HepG2 (cell line): ENCODE results near the gene ESR1. TPM values are rescaled to one million over a fixed set of nuclear protein-coding genes. Genes with fewer than 3 reads are reported as not detected.

Source experiments
- ATAC-seq: fragments of 200-7000 bp; cut with Tn5 transposase; 3 replicates; pipeline ENCODE4 v1.9.1; 2020; ENCODE audit warnings: mild to moderate bottlenecking, moderate library complexity
- BruUV-seq: library from RNA; stranded (reverse); fragments of 400-500 nt; replicated peaks from 2 replicates; lab custom pipeline; 2021; lab: Mats Ljungman, UMichigan
- CTCF ChIA-PET: fragments of 300-600 bp; formaldehyde crosslinking; extraction: SDS; loops from one replicate; lab custom pipeline; 2021; ENCODE audit warnings: low total read pairs, inconsistent platforms, low intra/inter-chr PET ratio; lab: Yijun Ruan, JAX
- POLR2A ChIA-PET: fragments of 350-600 bp; sonication (Branson Sonifier 250); formaldehyde crosslinking; loops from one replicate; lab custom pipeline; 2020; ENCODE audit warnings: antibody characterized with exemption, inconsistent platforms; lab: Yijun Ruan, JAX
- DNase-seq: peaks from one replicate; pipeline ENCODE4 v3.0.0-alpha.2; 2015; ENCODE audit warnings: low spot score
- FAIRE-seq: peaks from 3 replicates; lab custom pipeline; 2011; peaks lifted over from hg19 to GRCh38; lab: Jason Lieb, UNC
- H2AFZ ChIP-seq: one replicate; pipeline ENCODE4 v1.6.1; 2011; ENCODE audit warnings: low read length, inconsistent platforms
- H3K27ac ChIP-seq: fragments of 300-600 bp; 3 replicates; pipeline ENCODE4 v1.8.0; 2011; ENCODE audit warnings: mixed run types, mild to moderate bottlenecking, mixed read lengths, low read length, inconsistent platforms; ENCODE audit not compliant: insufficient read depth; ENCODE audit errors: extremely low read length
- H3K27me3 ChIP-seq, 2 experiments: fragments of 200-600 bp in 1 of 2; 2 replicates in 1 of 2; 3 replicates in 1 of 2; pipeline versions ENCODE4 v1.6.0 to v1.8.0; 2011; ENCODE audit warnings: low read length in 2 of 2, mild to moderate bottlenecking in 2 of 2, moderate library complexity in 2 of 2, inconsistent platforms in 1 of 2; ENCODE audit not compliant: insufficient read depth in 2 of 2, control insufficient read depth in 1 of 2
- H3K36me3 ChIP-seq, 2 experiments: fragments of 200-600 bp in 1 of 2; replicated peaks in 1 of 2; 2 replicates in 1 of 2; 3 replicates in 1 of 2; pipeline versions ENCODE4 v1.5.1 to v1.8.0; 2011; ENCODE audit warnings: low read length in 2 of 2, inconsistent platforms in 1 of 2; ENCODE audit not compliant: insufficient read depth in 2 of 2, control insufficient read depth in 1 of 2
- H3K4me1 ChIP-seq: 2 replicates; pipeline ENCODE4 v1.5.1; 2012; ENCODE audit warnings: low read length, inconsistent platforms; ENCODE audit not compliant: insufficient read depth
- H3K4me2 ChIP-seq: 2 replicates; pipeline ENCODE4 v1.6.0; 2011; ENCODE audit warnings: low read depth, low read length, inconsistent platforms
- H3K4me3 ChIP-seq, 3 experiments: fragments of 200-600 bp in 1 of 3; sonication (generic), shearing (Covaris generic) in 1 of 3; replicated peaks in 1 of 3; 2 replicates each; pipeline ENCODE4 v1.5.1; 2011 to 2016; ENCODE audit warnings: low read length in 3 of 3, inconsistent platforms in 2 of 3, low read depth in 2 of 3, mild to moderate bottlenecking in 2 of 3, control low read depth in 1 of 3, mixed read lengths in 1 of 3; ENCODE audit not compliant: insufficient read depth in 1 of 3
- H3K79me2 ChIP-seq: one replicate; pipeline ENCODE4 v1.6.1; 2011; ENCODE audit warnings: low read length, inconsistent platforms; ENCODE audit not compliant: insufficient read depth
- H3K9ac ChIP-seq: 2 replicates; pipeline ENCODE4 v1.6.0; 2011; ENCODE audit warnings: mild to moderate bottlenecking, low read depth, low read length, inconsistent platforms; ENCODE audit not compliant: insufficient read depth
- H3K9me3 ChIP-seq: 2 replicates; pipeline ENCODE4 v1.5.1; 2012; ENCODE audit warnings: mild to moderate bottlenecking, low read length
- H4K20me1 ChIP-seq: 2 replicates; pipeline ENCODE4 v1.6.0; 2011; ENCODE audit warnings: inconsistent platforms, mild to moderate bottlenecking, low read length, moderate library complexity; ENCODE audit not compliant: insufficient read depth
- CCDC6 ChIP-seq: sonication (generic); formaldehyde crosslinking; IDR thresholded peaks from 2 replicates; pipeline ENCODE4 v1.8.1; 2022; ENCODE audit warnings: mild to moderate bottlenecking, missing genetic modification reagents, moderate library complexity
- CTCF ChIP-seq: sonication (generic); formaldehyde crosslinking; IDR thresholded peaks from 2 replicates; pipeline ENCODE4 v1.5.0; 2020; ENCODE audit warnings: mild to moderate bottlenecking, missing genetic modification reagents, moderate library complexity
- E2F2 ChIP-seq: sonication (generic); formaldehyde crosslinking; IDR thresholded peaks from 2 replicates; pipeline ENCODE4 v1.4.0; 2020; ENCODE audit warnings: missing genetic modification reagents, borderline replicate concordance
- ERF ChIP-seq: IDR thresholded peaks from 2 replicates; pipeline ENCODE4 v1.6.1; 2018; ENCODE audit warnings: missing biosample characterization, missing genetic modification reagents
- FLYWCH1 ChIP-seq: sonication (generic); formaldehyde crosslinking; IDR thresholded peaks from 2 replicates; pipeline ENCODE4 v1.8.1; 2023; ENCODE audit warnings: mild to moderate bottlenecking, missing genetic modification reagents
- GZF1 ChIP-seq: sonication (generic); formaldehyde crosslinking; IDR thresholded peaks from 2 replicates; pipeline ENCODE4 v1.5.1; 2020; ENCODE audit warnings: mild to moderate bottlenecking, missing genetic modification reagents
- HHEX ChIP-seq: IDR thresholded peaks from 2 replicates; pipeline ENCODE4 v1.6.1; 2016; ENCODE audit warnings: control low read depth
- NFE2 ChIP-seq: sonication (generic); formaldehyde crosslinking; IDR thresholded peaks from 2 replicates; pipeline ENCODE4 v1.4.0; 2020; ENCODE audit warnings: missing genetic modification reagents
- PBX3 ChIP-seq: sonication (generic); formaldehyde crosslinking; IDR thresholded peaks from 2 replicates; pipeline ENCODE4 v1.8.1; 2023; ENCODE audit warnings: missing genetic modification reagents, inconsistent platforms, borderline replicate concordance
- REST ChIP-seq, 2 experiments: IDR thresholded peaks; 2 replicates each; pipeline ENCODE4 v1.6.1; 2011 to 2012; ENCODE audit warnings: low read length in 2 of 2, borderline replicate concordance in 1 of 2, low read depth in 1 of 2, mild to moderate bottlenecking in 1 of 2, moderate library complexity in 1 of 2
- TBX2 ChIP-seq: sonication (generic); formaldehyde crosslinking; IDR thresholded peaks from 2 replicates; pipeline ENCODE4 v1.5.0; 2020; ENCODE audit warnings: missing genetic modification reagents, mild to moderate bottlenecking, borderline replicate concordance
- THAP8 ChIP-seq: sonication (generic); formaldehyde crosslinking; IDR thresholded peaks from 2 replicates; pipeline ENCODE4 v1.5.1; 2020; ENCODE audit warnings: missing genetic modification reagents, mild to moderate bottlenecking, borderline replicate concordance
- ZMYM3 ChIP-seq: sonication (generic); formaldehyde crosslinking; IDR thresholded peaks from 2 replicates; pipeline ENCODE4 v1.5.1; 2020; ENCODE audit warnings: mild to moderate bottlenecking, missing genetic modification reagents
- ZNF784 ChIP-seq: sonication (generic); formaldehyde crosslinking; IDR thresholded peaks from 2 replicates; pipeline ENCODE4 v1.5.1; 2020; ENCODE audit warnings: missing genetic modification reagents, mild to moderate bottlenecking, borderline replicate concordance
- ZNF792 ChIP-seq: IDR thresholded peaks from 2 replicates; pipeline ENCODE4 v1.6.1; 2016
- in situ Hi-C: cut with HindIII; loops from 2 replicates; pipeline ENCODE4 v1.10.0; 2017; ENCODE audit warnings: low pct_unique_long_range_greater_than_20kb; ENCODE audit not compliant: extremely low pct_ligation_motif_present
- intact Hi-C: fragments of 100-400 bp; cut with micrococcal nuclease; formaldehyde crosslinking; loops from one replicate; pipeline ENCODE4 v1.10.0; 2022; ENCODE audit not compliant: unreplicated experiment
- polyA plus RNA-seq, 8 experiments: library from polyadenylated mRNA; depleted of rRNA in 3 of 8; stranded (reverse) in 7 of 8; unstranded in 1 of 8; fragments of >200 nt; fragmentation: Illumina TruSeq in 4 of 8; extraction: Trizol in 4 of 8; gene quantifications; 2 replicates each; pipeline versions ENCODE4 v1.2.1 to v1.2.3, GENCODE V29; 2011 to 2016; ENCODE audit warnings: low read depth in 4 of 8, missing spikeins in 1 of 8, mixed read lengths in 1 of 8; ENCODE audit not compliant: insufficient read depth in 1 of 8
- total RNA-seq, 5 experiments: library from RNA; depleted of rRNA; stranded (reverse); fragments of >200 nt; fragmentation: Illumina TruSeq; extraction: Trizol; gene quantifications; 2 replicates each; pipeline ENCODE4 v1.2.3, GENCODE V29; 2016; ENCODE audit warnings: low read depth in 1 of 5

Gene ESR1
- total and polyA plus RNA-seq, 2 of the 13 experiments (the other 11 are each of a cell fraction or from before 2014, with no cell fraction given): not detected

GRCh38 chr6:151999194-151999593 lies 191.7 kb downstream of the ESR1 start (continued):
- no peak for TF ChIP-seq CTCF

- in situ Hi-C loops: no loop called here
- no peak for ATAC-seq
- no peak overlapping the region for H3K27ac ChIP-seq
- H3K4me2 ChIP-seq: no peak overlapping the region
- CTCF ChIA-PET: no interaction called here
- no peaks in the 10 kb centered on the region for H4K20me1 ChIP-seq
- H3K4me3 ChIP-seq: no peak overlapping the region
- no peak for FAIRE-seq
- no peaks in the 10 kb centered on the region for H3K27me3 ChIP-seq
- intact Hi-C loops: no loop called here
- no peak for DNase-seq
- H3K9me3 ChIP-seq: no peaks in the 10 kb centered on the region
- no peaks in the 10 kb centered on the region for H3K36me3 ChIP-seq
- H3K9ac ChIP-seq: no peak overlapping the region
- POLR2A ChIA-PET: no interaction called here
- H3K4me1 ChIP-seq: peaks cover 10% of the 10 kb centered on the region
- no peaks in the 10 kb centered on the region for H3K79me2 ChIP-seq
- BruUV-seq: no TSS peak
- H2AFZ ChIP-seq: no peak overlapping the region
- TF ChIP-seq TBX2 (CRISPR knock-in tag) (no peak), NFE2 (CRISPR knock-in tag) (no peak), E2F2 (no peak), CCDC6 (CRISPR knock-in tag) (no peak), ERF (CRISPR knock-in tag) (no peak), GZF1 (no peak), REST (IDR thresholded peaks at IDR 0.05; ENCODE audit: borderline replicate concordance in 1 of 2, low read depth in 1 of 2, low read length in 2 of 2) (no peak), FLYWCH1 (CRISPR knock-in tag) (no peak), ZMYM3 (CRISPR knock-in tag) (no peak), PBX3 (CRISPR knock-in tag) (no peak), ZNF784 (CRISPR knock-in tag) (no peak), HHEX (no peak), THAP8 (CRISPR knock-in tag) (no peak), ZNF792 (CRISPR knock-in tag) (no peak)
Observed at GRCh38 chr6:152001408-152001807, 193.9 kb downstream of the ESR1 start.
